Hepatocyte (in vitro differentiated cells): Measurements from ENCODE around the gene LRRC47.

Experiments used
- CTCF ChIP-seq: fragments of 200-600 bp; sonication (generic); IDR thresholded peaks from 2 replicates; pipeline ENCODE4 v1.5.1; 2016; ENCODE audit warnings: antibody characterized with exemption, mild to moderate bottlenecking; ENCODE audit not compliant: poor library complexity
- EZH2phosphoT487 ChIP-seq: fragments of 200-600 bp; sonication (generic); IDR thresholded peaks from one replicate; pipeline ENCODE4 v1.6.1; 2018; ENCODE audit warnings: antibody characterized with exemption, mild to moderate bottlenecking, low read depth, moderate library complexity; ENCODE audit not compliant: unreplicated experiment, severe bottlenecking

GRCh38 chr1:3790500-3790923, 5.8 kb downstream of the LRRC47 start:
- TF ChIP-seq CTCF, result no peak
- TF ChIP-seq EZH2phosphoT487, result no peak
